ENCODE data around the gene DGKQ. TPM values are rescaled to one million over a fixed set of nuclear protein-coding genes. Genes with fewer than 3 reads are reported as not detected.

DGKQ gene
- total and polyA plus RNA-seq, 2 of the 13 experiments (the other 11 are each of a cell fraction or from before 2014, with no cell fraction given) = 4.5 to 7.2 TPM

GRCh38 chr4:931960-932712 is 41.2 kb downstream of the DGKQ start, which contains the start of the genes GAK and TMEM175 (continued):
- TF ChIP-seq MTERF4 (CRISPR knock-in tag; IDR thresholded peaks at IDR 0.05) (no peak), EHMT2 (IDR thresholded peaks at IDR 0.05; ENCODE audit: borderline replicate concordance, low read depth, low read length) (no peak), JUN (CRISPR knock-in tag; IDR thresholded peaks at IDR 0.05) (no peak), ZNF749 (CRISPR knock-in tag; IDR thresholded peaks at IDR 0.05; ENCODE audit: borderline replicate concordance) (peak; percentile 50; the same call in 1 of the 2 replicates), FOXM1 (CRISPR knock-in tag; IDR thresholded peaks at IDR 0.05) (no peak), HNRNPK (IDR thresholded peaks at IDR 0.05; ENCODE audit: low read depth, low read length, poor library complexity, severe bottlenecking) (no peak), MYNN (CRISPR knock-in tag; IDR thresholded peaks at IDR 0.05; ENCODE audit: low read depth) (no peak), BORCS8-MEF2B (CRISPR knock-in tag; IDR thresholded peaks at IDR 0.05) (peak; percentile 59; the same call in 1 of the 2 replicates), PHF5A (CRISPR knock-in tag; IDR thresholded peaks at IDR 0.05; ENCODE audit: low read depth, unreplicated experiment) (no peak), DMTF1 (CRISPR knock-in tag; IDR thresholded peaks at IDR 0.05) (no peak), PHF20 (CRISPR knock-in tag; IDR thresholded peaks at IDR 0.05) (peak; percentile 95), RARG (CRISPR knock-in tag; IDR thresholded peaks at IDR 0.05; ENCODE audit: low read depth) (no peak), ZNF672 (CRISPR knock-in tag; IDR thresholded peaks at IDR 0.05) (no peak), MXI1 (IDR thresholded peaks at IDR 0.05; ENCODE audit: borderline replicate concordance, low read depth, low read length) (peak; percentile 88; the same call in 1 of the 3 replicates), ZNF292 (CRISPR knock-in tag; IDR thresholded peaks at IDR 0.05; ENCODE audit: borderline replicate concordance, low read depth) (no peak), TRIM24 (CRISPR knock-in tag; IDR thresholded peaks at IDR 0.05) (no peak), ZFY (CRISPR knock-in tag; IDR thresholded peaks at IDR 0.05) (peak; percentile 89), ZNF180 (CRISPR knock-in tag; IDR thresholded peaks at IDR 0.05; ENCODE audit: borderline replicate concordance, low read depth) (no peak), RORA (CRISPR knock-in tag; IDR thresholded peaks at IDR 0.05) (no peak), ZNF136 (CRISPR knock-in tag; IDR thresholded peaks at IDR 0.05; ENCODE audit: low read depth) (no peak), HMG20A (CRISPR knock-in tag; IDR thresholded peaks at IDR 0.05; ENCODE audit: borderline replicate concordance) (no peak), CSRNP2 (CRISPR knock-in tag; conservative IDR thresholded peaks at IDR 0.05; ENCODE audit: low read depth) (peak; percentile 78; the same call in 1 of the 2 replicates), ZSCAN22 (CRISPR knock-in tag; IDR thresholded peaks at IDR 0.05) (no peak), RXRB (CRISPR knock-in tag; IDR thresholded peaks at IDR 0.05; ENCODE audit: borderline replicate concordance) (peak; percentile 53; the same call in 1 of the 2 replicates), SNAPC2 (CRISPR knock-in tag; IDR thresholded peaks at IDR 0.05) (peak; percentile 78; the same call in 1 of the 2 replicates), ZNF530 (CRISPR knock-in tag; IDR thresholded peaks at IDR 0.05; ENCODE audit: low read depth) (no peak)
